B cell (primary cell): Measurements from ENCODE around the gene CAP1. TPM values are rescaled to one million over a fixed set of nuclear protein-coding genes. Genes with fewer than 3 reads are reported as not detected.

Experiments used
- ATAC-seq: fragments of 200-7000 bp; cut with Tn5 transposase; one replicate; pipeline ENCODE4 v1.10.0; 2021; ENCODE audit warnings: low read depth, mild to moderate bottlenecking, moderate number of reproducible peaks, moderate library complexity
- CTCF ChIA-PET: fragments of 350-600 bp; sonication (Branson Sonifier 250); formaldehyde crosslinking; loops from one replicate; lab custom pipeline; 2021; ENCODE audit warnings: antibody characterized with exemption, inconsistent platforms; lab: Charles Lee
- POLR2A ChIA-PET: fragments of 350-600 bp; sonication (Branson Sonifier 250); formaldehyde crosslinking; loops from one replicate; lab custom pipeline; 2021; ENCODE audit warnings: antibody characterized with exemption; lab: Charles Lee
- DNase-seq: peaks from one replicate; pipeline ENCODE4 v3.0.0; 2013
- H2AFZ ChIP-seq: 2 replicates; pipeline ENCODE4 v1.6.1; 2012; ENCODE audit warnings: mild to moderate bottlenecking, low read depth, low read length; ENCODE audit not compliant: insufficient read depth, poor library complexity, severe bottlenecking
- H3K27ac ChIP-seq, 2 donors: 1 replicate in 1 of 2; 2 replicates in 1 of 2; pipeline ENCODE4 v1.5.1; 2012 to 2013; ENCODE audit warnings: low read length in 2 of 2, mild to moderate bottlenecking in 2 of 2, moderate library complexity in 1 of 2
- H3K27me3 ChIP-seq, 4 experiments: fragments of 200-600 bp in 1 of 4; sonication (generic) in 1 of 4; replicated peaks in 1 of 4; 1 replicate in 2 of 4; 2 replicates in 2 of 4; pipeline versions ENCODE4 v1.6.1 to v1.7.0; 2013 to 2016; ENCODE audit warnings: low read length in 3 of 4, mild to moderate bottlenecking in 2 of 4, mixed read lengths in 1 of 4, moderate library complexity in 1 of 4; ENCODE audit not compliant: insufficient read depth in 4 of 4, control insufficient read depth in 3 of 4; ENCODE audit errors: control extremely low read depth in 1 of 4
- H3K36me3 ChIP-seq, 2 experiments: replicated peaks in 1 of 2; 1 replicate in 1 of 2; 2 replicates in 1 of 2; pipeline versions ENCODE4 v1.6.1 to v1.7.1; 2013; ENCODE audit warnings: low read length in 1 of 2; ENCODE audit not compliant: insufficient read depth in 2 of 2, control insufficient read depth in 1 of 2; ENCODE audit errors: control extremely low read depth in 1 of 2, extremely low read depth in 1 of 2
- H3K4me1 ChIP-seq, 2 donors: fragments of 200-600 bp in 1 of 2; sonication (generic) in 1 of 2; 1 replicate in 1 of 2; 2 replicates in 1 of 2; pipeline versions ENCODE4 v1.5.1 to v1.6.1; 2013 to 2017; ENCODE audit warnings: low read length in 2 of 2; ENCODE audit not compliant: control insufficient read depth in 2 of 2, insufficient read depth in 2 of 2
- H3K4me2 ChIP-seq: replicated peaks from 2 replicates; pipeline ENCODE3; 2012; ENCODE audit warnings: mild to moderate bottlenecking, low read depth, low read length; ENCODE audit not compliant: poor library complexity, severe bottlenecking
- H3K4me3 ChIP-seq, 5 experiments: fragments of 200-600 bp in 1 of 5; sonication (generic) in 1 of 5; 1 replicate in 3 of 5; 2 replicates in 2 of 5; pipeline versions ENCODE4 v1.5.1 to v1.7.0; 2011 to 2016; ENCODE audit warnings: low read length in 4 of 5, mild to moderate bottlenecking in 4 of 5, low read depth in 2 of 5, control low read depth in 1 of 5, moderate library complexity in 1 of 5; ENCODE audit not compliant: insufficient read depth in 1 of 5; ENCODE audit errors: control extremely low read depth in 1 of 5, extremely low read depth in 1 of 5
- H3K79me2 ChIP-seq: fragments of 200-600 bp; sonication (generic); one replicate; pipeline ENCODE4 v1.6.0; 2016; ENCODE audit warnings: low read length; ENCODE audit not compliant: control insufficient read depth, insufficient read depth
- H3K9ac ChIP-seq: fragments of 200-600 bp; sonication (generic); 2 replicates; pipeline ENCODE4 v1.6.1; 2017; ENCODE audit warnings: mild to moderate bottlenecking, low read length, moderate library complexity
- H3K9me3 ChIP-seq, 3 donors: one replicate each; pipeline versions ENCODE4 v1.6.1 to v1.7.1; 2013; ENCODE audit warnings: low read length in 2 of 3; ENCODE audit not compliant: control insufficient read depth in 2 of 3, insufficient read depth in 1 of 3; ENCODE audit errors: control extremely low read depth in 1 of 3
- H4K20me1 ChIP-seq: 2 replicates; pipeline ENCODE4 v1.6.0; 2012; ENCODE audit warnings: mild to moderate bottlenecking, low read length; ENCODE audit not compliant: insufficient read depth, control insufficient read depth, poor library complexity, severe bottlenecking
- H3K27ac Mint-ChIP-seq: one replicate; pipeline ENCODE4 v1.8.0; 2021; ENCODE audit warnings: mixed read lengths
- H3K27me3 Mint-ChIP-seq: one replicate; pipeline ENCODE4 v1.8.0; 2021; ENCODE audit warnings: mixed read lengths
- H3K4me1 Mint-ChIP-seq: one replicate; pipeline ENCODE4 v1.8.0; 2021; ENCODE audit warnings: mixed read lengths
- H3K4me3 Mint-ChIP-seq: one replicate; pipeline ENCODE4 v1.8.0; 2021; ENCODE audit warnings: mixed read lengths
- H3K9me3 Mint-ChIP-seq: one replicate; pipeline ENCODE4 v1.8.0; 2022; ENCODE audit warnings: mixed read lengths; ENCODE audit not compliant: insufficient read depth
- CTCF ChIP-seq: fragments of 200-600 bp; IDR thresholded peaks from one replicate; pipeline ENCODE4 v1.8.0; 2022; ENCODE audit warnings: antibody characterized with exemption, mild to moderate bottlenecking
- EZH2 ChIP-seq: IDR thresholded peaks from 2 replicates; pipeline ENCODE4 v1.6.1; 2012; ENCODE audit warnings: borderline replicate concordance, low read depth, mild to moderate bottlenecking, moderate library complexity, low read length; ENCODE audit not compliant: insufficient read depth, poor library complexity, severe bottlenecking
- WGBS: methylation state at CpG from one replicate; pipeline ENCODE4 v1.1.5; 2013; ENCODE audit warnings: missing lambda C conversion rate; ENCODE audit not compliant: insufficient coverage; 5-methylcytosine and 5-hydroxymethylcytosine counted together
- intact Hi-C: fragments of 100-400 bp; cut with micrococcal nuclease; formaldehyde crosslinking; loops from one replicate; pipeline ENCODE4 v1.10.0; 2022
- polyA plus RNA-seq: library from polyadenylated mRNA; depleted of rRNA; stranded (reverse); fragments of >200 nt; gene quantifications from 2 replicates; pipeline ENCODE4 v1.2.3, GENCODE V29; 2012
- total RNA-seq, 2 donors: library from RNA; stranded (reverse); fragments of 120-200 nt in 1 of 2; gene quantifications; 1 replicate in 1 of 2; 2 replicates in 1 of 2; pipeline versions ENCODE4 v1.2.3 to v1.2.4, GENCODE V29; 2013 to 2022

The CAP1 gene
- total and polyA plus RNA-seq, 2 donors (not counting 1 experiment from before 2014, with no cell fraction given), result 175 to 203 TPM

- peaks cover 91 to 93% of the 10 kb centered on the region in 2 donors for H3K4me1 ChIP-seq
- H3K79me2 ChIP-seq, result peaks cover 84% of the 10 kb centered on the region
- Mint-ChIP-seq H3K4me1 (peaks cover 85% of the 10 kb centered on the region), H3K27ac (peak overlapping the region; percentile 13), H3K27me3 (no peaks in the 10 kb centered on the region), H3K4me3 (peak overlapping the region; percentile 3), H3K9me3 (no peaks in the 10 kb centered on the region)
- H3K36me3 ChIP-seq, result peaks cover 4 to 61% of the 10 kb centered on the region in 2 experiments
- ATAC-seq (no peak), DNase-seq (no peak)
- TF ChIP-seq CTCF, result no peak
- TF ChIP-seq EZH2, result no peak
- POLR2A ChIA-PET, result interaction anchor here (1.6 kb wide), 1 partner anchor 17 kb away, joined by 4 read pairs; the partner anchor contains the start of gene CAP1
- H3K27ac ChIP-seq, result peak overlapping the region; percentile 7 to 82
- peaks cover 36% of the 10 kb centered on the region for H4K20me1 ChIP-seq
- CTCF ChIA-PET, result interaction anchor here (1.0 to 1.4 kb wide), 6 partner anchors 18 to 138 kb away, joined by 3 to 4 read pairs (median 4); no protein-coding TSS in a partner anchor
- H3K4me3 ChIP-seq, result no peak overlapping the region
- H3K4me2 ChIP-seq, result peak overlapping the region; percentile 71
- no peak overlapping the region for H2AFZ ChIP-seq
- no peaks in the 10 kb centered on the region for H3K9me3 ChIP-seq
- no peaks in the 10 kb centered on the region for H3K27me3 ChIP-seq
- intact Hi-C loops, result no loop called here
- WGBS, result no CpG with 5 or more reads among the region's 1 CpG
- peak overlapping the region; percentile 21 for H3K9ac ChIP-seq
Observed at GRCh38 chr1:40057310-40058030, 16.9 kb downstream of the CAP1 start.

- Histone ChIP-seq H3K27ac (peak overlapping the region; percentile 17 to 82), H3K36me3 (peaks cover 4 to 67% of the 10 kb centered on the region in 2 experiments), H3K9ac (no peak overlapping the region), H3K4me3 (peak overlapping the region in 1 of 5 experiments; percentile 17), H3K79me2 (peaks cover 81% of the 10 kb centered on the region), H3K4me2 (peak overlapping the region; percentile 71), H2AFZ (no peak overlapping the region), H3K27me3 (no peaks in the 10 kb centered on the region), H4K20me1 (peaks cover 34% of the 10 kb centered on the region), H3K9me3 (no peaks in the 10 kb centered on the region), H3K4me1 (peaks cover 96% of the 10 kb centered on the region in 2 donors)
- intact Hi-C loops, result no loop called here
- Mint-ChIP-seq H3K4me3 (no peak overlapping the region), H3K27ac (peak overlapping the region; percentile 79), H3K27me3 (no peaks in the 10 kb centered on the region), H3K9me3 (no peaks in the 10 kb centered on the region), H3K4me1 (peaks cover 85% of the 10 kb centered on the region)
- WGBS, result no CpG with 5 or more reads among the region's 1 CpG
- no peak for DNase-seq
- CTCF ChIA-PET, result interaction anchor here (0.7 to 1.4 kb wide), 4 partner anchors 19 to 474 kb away, joined by 3 to 4 read pairs (median 4); no protein-coding TSS in a partner anchor
- POLR2A ChIA-PET, result interaction anchor here (1.6 kb wide), 1 partner anchor 18 kb away, joined by 4 read pairs; the partner anchor contains the start of gene CAP1
- ATAC-seq, result no peak
- TF ChIP-seq EZH2 (no peak), CTCF (no peak)
Observed at GRCh38 chr1:40058097-40058452, 17.5 kb downstream of the CAP1 start.
